ENCODE results near the gene NFASC. TPM values are rescaled to one million over a fixed set of nuclear protein-coding genes. Genes with fewer than 3 reads are reported as not detected.

The NFASC gene
- total and polyA plus RNA-seq, 9 of the 15 experiments (the other 6 are each of a cell fraction or from before 2014, with no cell fraction given), result 0.03 to 0.16 (median 0.06) TPM; not detected in 6

- FAIRE-seq, result no peak
- ChIA-PET CTCF (ENCODE audit: low intra/inter-chr PET ratio) (no interaction called here), POLR2A (interaction anchor here (0.6 kb wide), 1 partner anchor 21 kb away, joined by 3 read pairs; no protein-coding TSS in a partner anchor)
- DNase-seq (ENCODE audit: extremely low read depth in 1 of 4, low spot score in 3 of 4), result no peak
- no peaks in the 10 kb centered on the region for H3K4me1 ChIP-seq (replicated peaks in 1 of 2; ENCODE audit: control insufficient read depth in 2 of 2, insufficient read depth in 2 of 2, low read length in 2 of 2)
- H3K27me3 ChIP-seq (ENCODE audit: control insufficient read depth in 2 of 2, insufficient read depth in 2 of 2, low read length in 2 of 2), result peaks cover 2 to 9% of the 10 kb centered on the region in 2 experiments; a peak in 4 of 5 replicates
- in situ Hi-C loops (cut with MboI) (no loop called here), intact Hi-C loops (cut with micrococcal nuclease) (no loop called here)
- H3K4me2 ChIP-seq (ENCODE audit: insufficient read depth, low read length), result no peak overlapping the region
- no peak overlapping the region for H3K4me3 ChIP-seq
- H3K36me3 ChIP-seq (ENCODE audit: control insufficient read depth, insufficient read depth, low read length), result no peaks in the 10 kb centered on the region
- H3K9me3 ChIP-seq (replicated peaks; ENCODE audit: control insufficient read depth, insufficient read depth, low read depth, low read length), result no peaks in the 10 kb centered on the region
- no peak for ATAC-seq
- H2AFZ ChIP-seq (ENCODE audit: low read depth, low read length), result no peak overlapping the region
- TF ChIP-seq TRIM25 (IDR thresholded peaks at IDR 0.05; ENCODE audit: borderline replicate concordance) (no peak), NFIC (IDR thresholded peaks at IDR 0.05) (no peak), MXD1 (CRISPR knock-in tag; IDR thresholded peaks at IDR 0.05; ENCODE audit: borderline replicate concordance, poor library complexity, severe bottlenecking) (no peak), ZNF395 (CRISPR knock-in tag; IDR thresholded peaks at IDR 0.05) (no peak), ZFP1 (CRISPR knock-in tag; IDR thresholded peaks at IDR 0.05) (no peak), MEIS2 (IDR thresholded peaks at IDR 0.05; ENCODE audit: partially characterized antibody) (no peak), MECOM (CRISPR knock-in tag; IDR thresholded peaks at IDR 0.05) (no peak), COPS2 (conservative IDR thresholded peaks at IDR 0.05) (no peak), KDM1A (IDR thresholded peaks at IDR 0.05) (no peak), ESRRA (IDR thresholded peaks at IDR 0.05; ENCODE audit: borderline replicate concordance, low read depth) (no peak)
- TF ChIP-seq, protein P1, sequence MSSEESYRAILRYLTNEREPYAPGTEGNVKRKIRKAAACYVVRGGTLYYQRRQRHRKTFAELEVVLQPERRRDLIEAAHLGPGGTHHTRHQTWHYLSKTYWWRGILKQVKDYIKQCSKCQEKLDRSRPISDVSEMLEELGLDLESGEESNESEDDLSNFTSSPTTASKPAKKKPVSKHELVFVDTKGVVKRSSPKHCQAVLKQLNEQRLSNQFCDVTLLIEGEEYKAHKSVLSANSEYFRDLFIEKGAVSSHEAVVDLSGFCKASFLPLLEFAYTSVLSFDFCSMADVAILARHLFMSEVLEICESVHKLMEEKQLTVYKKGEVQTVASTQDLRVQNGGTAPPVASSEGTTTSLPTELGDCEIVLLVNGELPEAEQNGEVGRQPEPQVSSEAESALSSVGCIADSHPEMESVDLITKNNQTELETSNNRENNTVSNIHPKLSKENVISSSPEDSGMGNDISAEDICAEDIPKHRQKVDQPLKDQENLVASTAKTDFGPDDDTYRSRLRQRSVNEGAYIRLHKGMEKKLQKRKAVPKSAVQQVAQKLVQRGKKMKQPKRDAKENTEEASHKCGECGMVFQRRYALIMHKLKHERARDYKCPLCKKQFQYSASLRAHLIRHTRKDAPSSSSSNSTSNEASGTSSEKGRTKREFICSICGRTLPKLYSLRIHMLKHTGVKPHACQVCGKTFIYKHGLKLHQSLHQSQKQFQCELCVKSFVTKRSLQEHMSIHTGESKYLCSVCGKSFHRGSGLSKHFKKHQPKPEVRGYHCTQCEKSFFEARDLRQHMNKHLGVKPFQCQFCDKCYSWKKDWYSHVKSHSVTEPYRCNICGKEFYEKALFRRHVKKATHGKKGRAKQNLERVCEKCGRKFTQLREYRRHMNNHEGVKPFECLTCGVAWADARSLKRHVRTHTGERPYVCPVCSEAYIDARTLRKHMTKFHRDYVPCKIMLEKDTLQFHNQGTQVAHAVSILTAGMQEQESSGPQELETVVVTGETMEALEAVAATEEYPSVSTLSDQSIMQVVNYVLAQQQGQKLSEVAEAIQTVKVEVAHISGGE (CRISPR knock-in tag; IDR thresholded peaks at IDR 0.05), result no peak
- no peaks in the 10 kb centered on the region for H4K20me1 ChIP-seq (replicated peaks; ENCODE audit: control insufficient read depth, insufficient read depth, low read length)
- no peaks in the 10 kb centered on the region for H3K9me1 ChIP-seq (ENCODE audit: control insufficient read depth, insufficient read depth, low read length)
- no peak overlapping the region for H3K27ac ChIP-seq (ENCODE audit: extremely low read depth, low read depth, low read length)
- WGBS (ENCODE audit: insufficient coverage, low coverage, missing lambda C conversion rate), result 2% methylated on average over 5 of the region's 5 CpGs
- no TSS peak for BruUV-seq (replicated peaks)
- H3K9ac ChIP-seq (ENCODE audit: insufficient read depth in 1 of 2, low read depth in 2 of 2, low read length in 2 of 2), result no peak overlapping the region
- no peaks in the 10 kb centered on the region for H3K79me2 ChIP-seq (ENCODE audit: control insufficient read depth, insufficient read depth, low read length)
Measured at GRCh38 chr1:204915861-204916495, 45.3 kb downstream of the NFASC start.

Data from K562 (cell line).